Liver (tissue), 9 donors: ENCODE data around the gene NOL6. TPM values are rescaled to one million over a fixed set of nuclear protein-coding genes. Genes with fewer than 3 reads are reported as not detected.
A peak's percentile ranks its signal among the peaks of the same experiment; 100 is the strongest.

Source experiments
- DNase-seq: peaks from one replicate; pipeline ENCODE4 v3.0.0-alpha.2; 2017; ENCODE audit warnings: low spot score
- H3K27ac ChIP-seq, 2 donors: one replicate each; pipeline ENCODE4 v1.7.0; 2013; ENCODE audit warnings: inconsistent platforms in 2 of 2, low read length in 2 of 2, control low read depth in 1 of 2, low read depth in 1 of 2, mild to moderate bottlenecking in 1 of 2
- H3K27me3 ChIP-seq, 4 donors: one replicate each; pipeline versions ENCODE4 v1.6.1 to v1.7.0; 2013; ENCODE audit warnings: low read length in 3 of 4, inconsistent platforms in 1 of 4, mild to moderate bottlenecking in 1 of 4, moderate library complexity in 1 of 4; ENCODE audit not compliant: control insufficient read depth in 4 of 4, insufficient read depth in 4 of 4
- H3K36me3 ChIP-seq, 4 donors: one replicate each; pipeline versions ENCODE4 v1.6.1 to v1.7.0; 2013; ENCODE audit warnings: low read length in 3 of 4, mild to moderate bottlenecking in 3 of 4, low read depth in 1 of 4, moderate library complexity in 1 of 4; ENCODE audit not compliant: control insufficient read depth in 4 of 4, insufficient read depth in 3 of 4
- H3K4me1 ChIP-seq, 4 donors: one replicate each; pipeline versions ENCODE4 v1.6.1 to v1.7.0; 2013; ENCODE audit warnings: low read length in 3 of 4, mild to moderate bottlenecking in 3 of 4, moderate library complexity in 1 of 4; ENCODE audit not compliant: control insufficient read depth in 4 of 4, insufficient read depth in 4 of 4
- H3K4me3 ChIP-seq, 3 donors: one replicate each; pipeline versions ENCODE4 v1.6.1 to v1.7.0; 2013; ENCODE audit warnings: low read length in 3 of 3, control low read depth in 1 of 3, low read depth in 1 of 3, mild to moderate bottlenecking in 1 of 3
- H3K9ac ChIP-seq, 2 donors: one replicate each; pipeline ENCODE4 v1.7.0; 2013; ENCODE audit warnings: low read length in 2 of 2, mild to moderate bottlenecking in 2 of 2, moderate library complexity in 2 of 2, control low read depth in 1 of 2, low read depth in 1 of 2
- H3K9me3 ChIP-seq, 4 donors: one replicate each; pipeline versions ENCODE4 v1.6.1 to v1.7.0; 2013; ENCODE audit warnings: low read length in 3 of 4; ENCODE audit not compliant: control insufficient read depth in 4 of 4
- ATF3 ChIP-seq: IDR thresholded peaks from 2 replicates; pipeline ENCODE4 v1.6.1; 2016; ENCODE audit warnings: antibody characterized with exemption
- CTCF ChIP-seq: fragments of 150-350 bp; IDR thresholded peaks from 2 replicates; pipeline ENCODE4 v1.5.1; 2017; ENCODE audit warnings: improper control_type of control experiment, low read depth, low read length; ENCODE audit not compliant: missing input control
- EGR1 ChIP-seq, 2 donors: IDR thresholded peaks; 2 replicates each; pipeline ENCODE4 v1.6.1; 2016 to 2018; ENCODE audit warnings: antibody characterized with exemption in 2 of 2, low read depth in 2 of 2
- GABPA ChIP-seq, 2 donors: IDR thresholded peaks in 1 of 2; conservative IDR thresholded peaks in 1 of 2; 2 replicates each; pipeline ENCODE4 v1.6.1; 2016; ENCODE audit warnings: antibody characterized with exemption in 2 of 2, mild to moderate bottlenecking in 1 of 2, moderate library complexity in 1 of 2
- HNF4A ChIP-seq, 2 donors: conservative IDR thresholded peaks; 2 replicates each; pipeline ENCODE4 v1.6.1; 2016; ENCODE audit warnings: antibody characterized with exemption in 2 of 2, mild to moderate bottlenecking in 2 of 2
- JUND ChIP-seq, 2 donors: IDR thresholded peaks; 2 replicates each; pipeline ENCODE4 v1.6.1; 2016; ENCODE audit warnings: antibody characterized with exemption in 2 of 2
- MAX ChIP-seq: IDR thresholded peaks from 2 replicates; pipeline ENCODE4 v1.6.1; 2016; ENCODE audit warnings: antibody characterized with exemption
- RAD21 ChIP-seq, 2 donors: IDR thresholded peaks; 2 replicates each; pipeline ENCODE4 v1.6.1; 2016; ENCODE audit warnings: antibody characterized with exemption in 2 of 2, mild to moderate bottlenecking in 2 of 2
- REST ChIP-seq: IDR thresholded peaks from 2 replicates; pipeline ENCODE4 v1.6.1; 2016; ENCODE audit warnings: antibody characterized with exemption, mild to moderate bottlenecking
- RXRA ChIP-seq, 2 donors: IDR thresholded peaks; 2 replicates each; pipeline ENCODE4 v1.6.1; 2017 to 2018; ENCODE audit warnings: antibody characterized with exemption in 2 of 2, mild to moderate bottlenecking in 1 of 2
- SP1 ChIP-seq: IDR thresholded peaks from 2 replicates; pipeline ENCODE4 v1.6.1; 2018; ENCODE audit warnings: antibody characterized with exemption, mild to moderate bottlenecking
- TAF1 ChIP-seq: conservative IDR thresholded peaks from 2 replicates; pipeline ENCODE4 v1.6.1; 2016; ENCODE audit warnings: antibody characterized with exemption, mild to moderate bottlenecking
- YY1 ChIP-seq: IDR thresholded peaks from 2 replicates; pipeline ENCODE4 v1.6.1; 2016; ENCODE audit warnings: antibody characterized with exemption, mild to moderate bottlenecking
- WGBS: extraction: QIAGEN DNeasy Blood & Tissue Kit; methylation state at CpG from one replicate; pipeline ENCODE4 v1.1.7; 2013; 5-methylcytosine and 5-hydroxymethylcytosine counted together
- polyA plus RNA-seq, 2 donors: library from polyadenylated mRNA; stranded (reverse) in 1 of 2; unstranded in 1 of 2; fragments of 200-250 nt in 1 of 2; fragments of >200 nt in 1 of 2; fragmentation: Nextera tagmentation in 1 of 2; extraction: Ambion mirVana in 1 of 2; gene quantifications; one replicate each; pipeline versions ENCODE4 v1.2.1 to v1.2.3, GENCODE V29; 2013 to 2015
- total RNA-seq, 2 donors: library from RNA; depleted of rRNA; stranded (reverse); fragments of >200 nt; gene quantifications; one replicate each; pipeline ENCODE4 v1.2.3, GENCODE V29; 2014
- donor health status: healthy.
- donor health status: healthy.
- donor health status: healthy.
- donor health status: healthy.
- donor health status: healthy.

NOL6 gene
- total and polyA plus RNA-seq, 4 donors, result 8.8 to 20.2 (median 13.8) TPM

- Histone ChIP-seq H3K9ac (no peak overlapping the region), H3K4me1 (no peaks in the 10 kb centered on the region), H3K27me3 (no peaks in the 10 kb centered on the region), H3K9me3 (no peaks in the 10 kb centered on the region), H3K36me3 (no peaks in the 10 kb centered on the region), H3K27ac (no peak overlapping the region), H3K4me3 (no peak overlapping the region)
- TF ChIP-seq EGR1 (IDR thresholded peaks at IDR 0.05; ENCODE audit: low read depth in 2 of 2), result no peak
- no peak for TF ChIP-seq RAD21 (IDR thresholded peaks at IDR 0.05)
- no peak for TF ChIP-seq CTCF
- no peak for TF ChIP-seq GABPA (IDR thresholded peaks at IDR 0.05 in 1 of 2, conservative IDR thresholded peaks at IDR 0.05 in 1 of 2)
- no peak for TF ChIP-seq HNF4A (conservative IDR thresholded peaks at IDR 0.05)
- TF ChIP-seq YY1, result no peak
- no peak for TF ChIP-seq ATF3
- 95% methylated on average over 8 of the region's 8 CpGs for WGBS
- DNase-seq, result no peak
Observed at GRCh38 chr9:33433871-33434270, 39.9 kb downstream of the NOL6 start.

GRCh38 chr9:33431420-33431819 is 42.3 kb downstream of the NOL6 start:
- no peaks in the 10 kb centered on the region for H3K4me1 ChIP-seq
- WGBS, result 84% methylated on average over 2 of the region's 2 CpGs
- TF ChIP-seq RXRA (IDR thresholded peaks at IDR 0.05) (peak in 1 of 2 donors; percentile 15), JUND (IDR thresholded peaks at IDR 0.05) (peak in 1 of 2 donors; percentile 51), SP1 (no peak)

GRCh38 chr9:33430942-33431341 is 42.8 kb downstream of the NOL6 start:
- TF ChIP-seq SP1 (no peak), RAD21 (IDR thresholded peaks at IDR 0.05) (no peak), JUND (IDR thresholded peaks at IDR 0.05) (no peak), MAX (no peak), YY1 (no peak), GABPA (IDR thresholded peaks at IDR 0.05 in 1 of 2, conservative IDR thresholded peaks at IDR 0.05 in 1 of 2) (no peak), REST (no peak), EGR1 (IDR thresholded peaks at IDR 0.05; ENCODE audit: low read depth in 2 of 2) (no peak), TAF1 (no peak)
- no peak overlapping the region for H3K27ac ChIP-seq
- H3K36me3 ChIP-seq, result no peaks in the 10 kb centered on the region
- no peak overlapping the region for H3K9ac ChIP-seq
- H3K9me3 ChIP-seq, result no peaks in the 10 kb centered on the region
- DNase-seq, result no peak
- H3K27me3 ChIP-seq, result no peaks in the 10 kb centered on the region
- 67% methylated on average over 1 of the region's 1 CpG for WGBS
- H3K4me3 ChIP-seq, result no peak overlapping the region
- no peaks in the 10 kb centered on the region for H3K4me1 ChIP-seq

More at GRCh38 chr9:33431420-33431819, 42.3 kb downstream of the NOL6 start:
- Histone ChIP-seq H3K9ac (no peak overlapping the region), H3K27me3 (no peaks in the 10 kb centered on the region), H3K27ac (no peak overlapping the region), H3K9me3 (no peaks in the 10 kb centered on the region), H3K4me3 (no peak overlapping the region), H3K36me3 (no peaks in the 10 kb centered on the region)
- no peak for DNase-seq
